OCI-LY7 (cell line): Measurements from ENCODE around the gene NTM. TPM values are rescaled to one million over a fixed set of nuclear protein-coding genes. Genes with fewer than 3 reads are reported as not detected.

Experiments
- BruUV-seq: library from RNA; stranded (reverse); fragments of 400-500 nt; replicated peaks from 2 replicates; lab custom pipeline; 2021; lab: Mats Ljungman, UMichigan
- CTCF ChIA-PET: fragments of 300-600 bp; sonication (Branson Sonifier 250); formaldehyde crosslinking; loops from one replicate; lab custom pipeline; 2022; ENCODE audit warnings: antibody characterized with exemption; ENCODE audit not compliant: unreplicated experiment; lab: Charles Lee
- POLR2A ChIA-PET: fragments of 300-600 bp; sonication (Branson Sonifier 250); formaldehyde crosslinking; loops from one replicate; lab custom pipeline; 2022; ENCODE audit warnings: antibody characterized with exemption; lab: Charles Lee
- DNase-seq: peaks from one replicate; pipeline ENCODE4 v3.0.0-alpha.2; 2015; ENCODE audit warnings: low spot score
- H2AFZ ChIP-seq: fragments of 200-600 bp; sonication (generic), shearing (Covaris generic); 2 replicates; pipeline ENCODE4 v1.6.1; 2014; ENCODE audit warnings: mild to moderate bottlenecking, antibody characterized with exemption, low read length, moderate library complexity
- H3K27ac ChIP-seq: fragments of 200-600 bp; sonication (generic); 2 replicates; pipeline ENCODE4 v1.5.1; 2014; ENCODE audit warnings: mixed run types, low read depth, mild to moderate bottlenecking, moderate library complexity, low read length, inconsistent platforms; ENCODE audit not compliant: poor library complexity, severe bottlenecking
- H3K36me3 ChIP-seq: fragments of 200-600 bp; sonication (generic); 2 replicates; pipeline ENCODE4 v1.6.1; 2014; ENCODE audit warnings: mild to moderate bottlenecking, antibody characterized with exemption, low read length, moderate library complexity, mixed read lengths; ENCODE audit not compliant: insufficient read depth
- H3K4me1 ChIP-seq: fragments of 200-600 bp; sonication (generic); 2 replicates; pipeline ENCODE4 v1.5.1; 2014; ENCODE audit warnings: mild to moderate bottlenecking, low read length; ENCODE audit not compliant: insufficient read depth, poor library complexity, severe bottlenecking
- H3K4me2 ChIP-seq: fragments of 200-600 bp; sonication (generic); 2 replicates; pipeline ENCODE4 v1.6.1; 2014; ENCODE audit warnings: mild to moderate bottlenecking, low read length
- H3K4me3 ChIP-seq: fragments of 200-600 bp; sonication (generic); 2 replicates; pipeline ENCODE4 v1.5.1; 2014; ENCODE audit warnings: mild to moderate bottlenecking, low read depth, low read length; ENCODE audit not compliant: poor library complexity, severe bottlenecking
- H3K79me2 ChIP-seq: fragments of 200-600 bp; sonication (generic); 2 replicates; pipeline ENCODE4 v1.6.1; 2016; ENCODE audit warnings: low read depth, mild to moderate bottlenecking, low read length, moderate library complexity, mixed read lengths; ENCODE audit not compliant: insufficient read depth
- H3K9me2 ChIP-seq: fragments of 200-600 bp; sonication (generic); 2 replicates; pipeline ENCODE4 v1.6.1; 2016; ENCODE audit warnings: mild to moderate bottlenecking, low read length, mixed read lengths; ENCODE audit not compliant: insufficient read depth
- H3K9me3 ChIP-seq: fragments of 200-600 bp; sonication (generic); 2 replicates; pipeline ENCODE4 v1.6.1; 2014; ENCODE audit warnings: mild to moderate bottlenecking, mixed run types, low read length, mixed read lengths
- H4K20me1 ChIP-seq: fragments of 200-600 bp; sonication (generic); 2 replicates; pipeline ENCODE4 v1.6.1; 2014; ENCODE audit warnings: mild to moderate bottlenecking, antibody characterized with exemption, low read length, moderate library complexity, mixed read lengths; ENCODE audit not compliant: insufficient read depth
- CTCF ChIP-seq: fragments of 200-600 bp; sonication (generic); conservative IDR thresholded peaks from 2 replicates; pipeline ENCODE4 v1.5.1; 2014; ENCODE audit warnings: mild to moderate bottlenecking, antibody characterized with exemption, low read length, moderate library complexity, mixed read lengths
- EZH2phosphoT487 ChIP-seq: fragments of 200-600 bp; sonication (generic); IDR thresholded peaks from 2 replicates; pipeline ENCODE4 v1.6.1; 2018; ENCODE audit warnings: low read depth, borderline replicate concordance, mild to moderate bottlenecking, mixed run types, antibody characterized with exemption, low read length, moderate library complexity, mixed read lengths
- intact Hi-C: fragments of 100-400 bp; cut with micrococcal nuclease; formaldehyde crosslinking; loops from one replicate; pipeline ENCODE4 v1.10.0; 2022; ENCODE audit not compliant: unreplicated experiment
- total RNA-seq, 2 experiments: library from RNA; depleted of rRNA in 1 of 2; stranded (reverse); fragments of >200 nt in 1 of 2; shearing (Covaris generic) in 1 of 2; gene quantifications; 2 replicates each; pipeline ENCODE4 v1.2.3, GENCODE V29; 2014 to 2022

The NTM gene
- total RNA-seq, 2 experiments from 2014 or later, result not detected

- Histone ChIP-seq H3K4me2 (no peak overlapping the region), H3K4me1 (no peaks in the 10 kb centered on the region), H3K9me3 (no peaks in the 10 kb centered on the region), H2AFZ (no peak overlapping the region), H3K79me2 (no peaks in the 10 kb centered on the region), H3K4me3 (no peak overlapping the region), H3K36me3 (no peaks in the 10 kb centered on the region), H3K9me2 (no peaks in the 10 kb centered on the region), H4K20me1 (no peaks in the 10 kb centered on the region), H3K27ac (no peak overlapping the region)
- intact Hi-C loops, result no loop called here
- POLR2A ChIA-PET, result no interaction called here
- CTCF ChIA-PET, result no interaction called here
- no peak for DNase-seq
- TF ChIP-seq EZH2phosphoT487 (no peak), CTCF (no peak)
- no TSS peak for BruUV-seq
Observed at GRCh38 chr11:131615611-131616010, 245.2 kb downstream of the NTM start.

GRCh38 chr11:131616481-131617140, 246.2 kb downstream of the NTM start:
- Histone ChIP-seq H3K27ac (no peak overlapping the region), H3K36me3 (no peaks in the 10 kb centered on the region), H3K4me1 (no peaks in the 10 kb centered on the region), H3K9me2 (no peaks in the 10 kb centered on the region), H3K9me3 (no peaks in the 10 kb centered on the region), H3K4me2 (no peak overlapping the region), H3K79me2 (no peaks in the 10 kb centered on the region), H2AFZ (no peak overlapping the region), H3K4me3 (no peak overlapping the region), H4K20me1 (no peaks in the 10 kb centered on the region)
- ChIA-PET CTCF (no interaction called here), POLR2A (no interaction called here)
- BruUV-seq, result no TSS peak
- DNase-seq, result no peak
- intact Hi-C loops, result no loop called here
- TF ChIP-seq CTCF, result no peak

- no TSS peak for BruUV-seq
- Histone ChIP-seq H3K4me3 (no peak overlapping the region), H3K36me3 (no peaks in the 10 kb centered on the region), H3K9me2 (no peaks in the 10 kb centered on the region), H3K9me3 (no peaks in the 10 kb centered on the region), H4K20me1 (no peaks in the 10 kb centered on the region), H3K79me2 (no peaks in the 10 kb centered on the region), H2AFZ (no peak overlapping the region), H3K27ac (no peak overlapping the region), H3K4me2 (no peak overlapping the region), H3K4me1 (no peaks in the 10 kb centered on the region)
- TF ChIP-seq EZH2phosphoT487 (no peak), CTCF (no peak)
- intact Hi-C loops, result no loop called here
- ChIA-PET POLR2A (no interaction called here), CTCF (no interaction called here)
- DNase-seq, result no peak
Observed at GRCh38 chr11:131618201-131618600, 247.8 kb downstream of the NTM start.
